Aorta (tissue), 5 donors: ENCODE results near the gene ARHGEF18. TPM values are rescaled to one million over a fixed set of nuclear protein-coding genes. Genes with fewer than 3 reads are reported as not detected.

ENCODE experiments used
- ATAC-seq: fragments of 200-7000 bp; cut with Tn5 transposase; one replicate; pipeline ENCODE4 v1.9.1; 2022; ENCODE audit warnings: moderate library complexity; ENCODE audit not compliant: low FRiP score
- DNase-seq, 2 donors: peaks; one replicate each; pipeline ENCODE4 v3.0.0-alpha.2; 2020
- H3K27ac ChIP-seq, 2 donors: one replicate each; pipeline ENCODE4 v1.5.1; 2013; ENCODE audit warnings: low read length in 2 of 2, mild to moderate bottlenecking in 2 of 2, moderate library complexity in 2 of 2, control low read depth in 1 of 2, inconsistent platforms in 1 of 2, low read depth in 1 of 2
- H3K27me3 ChIP-seq, 2 donors: one replicate each; pipeline ENCODE4 v1.6.1; 2013; ENCODE audit warnings: control low read depth in 1 of 2, low read length in 1 of 2, mild to moderate bottlenecking in 1 of 2, moderate library complexity in 1 of 2; ENCODE audit not compliant: insufficient read depth in 2 of 2, control insufficient read depth in 1 of 2
- H3K36me3 ChIP-seq, 2 donors: one replicate each; pipeline ENCODE4 v1.6.1; 2013; ENCODE audit warnings: control low read depth in 1 of 2, low read length in 1 of 2, mild to moderate bottlenecking in 1 of 2; ENCODE audit not compliant: insufficient read depth in 2 of 2, control insufficient read depth in 1 of 2
- H3K4me1 ChIP-seq, 2 donors: one replicate each; pipeline ENCODE4 v1.6.1; 2013; ENCODE audit warnings: low read length in 2 of 2, control low read depth in 1 of 2, mild to moderate bottlenecking in 1 of 2, moderate library complexity in 1 of 2; ENCODE audit not compliant: insufficient read depth in 2 of 2, control insufficient read depth in 1 of 2
- H3K4me3 ChIP-seq, 2 donors: one replicate each; pipeline ENCODE4 v1.5.1; 2013; ENCODE audit warnings: low read length in 2 of 2, control low read depth in 1 of 2, mild to moderate bottlenecking in 1 of 2
- H3K9me3 ChIP-seq: one replicate; pipeline ENCODE4 v1.6.1; 2013; ENCODE audit warnings: mild to moderate bottlenecking, low read length; ENCODE audit not compliant: control insufficient read depth
- WGBS, 2 donors: extraction: QIAGEN DNeasy Blood & Tissue Kit; methylation state at CpG; one replicate each; pipeline ENCODE4 v1.1.7; 2013; 5-methylcytosine and 5-hydroxymethylcytosine counted together
- intact Hi-C, 2 donors: fragments of 100-400 bp; cut with DNase I; formaldehyde crosslinking; loops; one replicate each; pipeline versions ENCODE4 v1.14.2 to v1.15.0; 2022
- polyA plus RNA-seq, 2 donors: library from polyadenylated mRNA; stranded (reverse); fragments of 200-250 nt; gene quantifications; one replicate each; pipeline ENCODE4 v1.2.3, GENCODE V29; 2013
- total RNA-seq, 2 donors: library from RNA; stranded (reverse); fragmentation: NEBNext Ultra II Directional; extraction: Animal tissue kit (Norgen Biotek cat#: 25700); gene quantifications; one replicate each; pipeline ENCODE4 v1.2.1, GENCODE V29; 2021
- donor health status: healthy with polysubstance abuse.
- donor health status: Bipolar disorder and iron deficiency.
- donor health status: DM: no; HTN: no; CAD: no.
- donor health status: DM: no; HTN: no; CAD: no.
- donor health status: DM: yes; HTN: yes; CAD: no.

ARHGEF18 gene
- total and polyA plus RNA-seq, 4 donors, result 8.3 to 23.1 (median 16.3) TPM

GRCh38 chr19:7370546-7370945, 21.8 kb downstream of the ARHGEF18 start:
- WGBS, 2 donors, result 86% methylated on average over 10 of the region's 10 CpGs
- intact Hi-C loops, result no loop called here
- DNase-seq (no peak), ATAC-seq (no peak)
- H3K36me3 ChIP-seq, result no peaks in the 10 kb centered on the region
- H3K4me1 ChIP-seq, result no peaks in the 10 kb centered on the region
- no peaks in the 10 kb centered on the region for H3K9me3 ChIP-seq
- no peak overlapping the region for H3K4me3 ChIP-seq
- no peak overlapping the region for H3K27ac ChIP-seq
- H3K27me3 ChIP-seq, result no peaks in the 10 kb centered on the region

GRCh38 chr19:7371001-7371400, 22.3 kb downstream of the ARHGEF18 start:
- 93 to 94% methylated on average over 3 of the region's 3 CpGs for WGBS, 2 donors
- Histone ChIP-seq H3K36me3 (no peaks in the 10 kb centered on the region), H3K4me1 (no peaks in the 10 kb centered on the region), H3K4me3 (no peak overlapping the region), H3K9me3 (no peaks in the 10 kb centered on the region), H3K27me3 (no peaks in the 10 kb centered on the region), H3K27ac (no peak overlapping the region)
- ATAC-seq, result no peak
- peak in 1 of 2 donors; percentile 22 for DNase-seq
- intact Hi-C loops, result no loop called here

DNA sequence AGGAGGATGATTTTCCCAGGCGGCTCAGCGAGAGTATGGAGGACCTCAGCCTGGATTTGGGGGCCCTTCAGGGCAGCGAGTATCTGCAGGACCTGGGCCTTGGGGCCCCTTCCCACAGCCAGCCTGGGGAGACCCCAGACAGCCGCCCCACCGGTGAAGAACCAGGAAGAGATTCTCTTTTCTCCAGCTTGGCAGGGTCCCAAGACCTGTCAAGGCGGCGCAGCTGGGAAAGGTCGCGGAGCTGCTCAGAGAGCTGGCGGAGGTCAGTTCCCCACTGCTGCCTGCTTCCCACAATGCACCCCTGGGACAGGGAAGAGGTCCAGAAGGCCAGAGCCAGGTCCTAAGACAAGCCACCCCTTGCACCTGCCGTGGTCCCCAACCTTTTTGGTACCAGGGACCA, 24.1 kb downstream of the ARHGEF18 start:
- Histone ChIP-seq H3K36me3 (no peaks in the 10 kb centered on the region), H3K4me3 (no peak overlapping the region), H3K4me1 (no peaks in the 10 kb centered on the region), H3K27ac (no peak overlapping the region), H3K9me3 (no peaks in the 10 kb centered on the region), H3K27me3 (no peaks in the 10 kb centered on the region)
- intact Hi-C loops, result no loop called here
- ATAC-seq, result no peak
- DNase-seq, result peak in 1 of 2 donors; percentile 57
- 90 to 92% methylated on average over 11 of the region's 11 CpGs for WGBS, 2 donors

DNA sequence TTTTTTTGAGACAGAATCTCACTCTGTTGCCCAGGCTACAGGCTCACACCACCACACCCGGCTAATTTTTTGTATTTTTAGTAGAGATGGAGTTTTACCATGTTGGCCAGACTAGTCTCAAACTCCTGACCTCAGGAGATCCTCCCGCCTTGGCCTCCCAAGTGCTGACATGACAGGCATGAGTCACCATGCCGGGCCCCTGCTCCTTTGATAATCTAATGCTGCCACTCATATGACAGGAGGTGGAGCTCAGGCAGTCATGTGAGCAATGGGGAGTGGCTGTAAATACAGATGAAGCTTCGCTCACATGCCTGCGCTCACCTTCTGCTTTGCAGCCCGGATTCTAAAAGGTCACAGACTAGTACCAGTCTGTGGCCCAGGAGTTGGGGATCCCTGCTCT, 25.1 kb downstream of the ARHGEF18 start:
- DNase-seq, result peak in 1 of 2 donors; percentile 44
- WGBS, 2 donors, result 86 to 90% methylated on average over 6 of the region's 6 CpGs

GRCh38 chr19:7376151-7376852, 27.6 kb downstream of the ARHGEF18 start:
- Histone ChIP-seq H3K27me3 (no peaks in the 10 kb centered on the region), H3K4me3 (no peak overlapping the region), H3K36me3 (no peaks in the 10 kb centered on the region), H3K9me3 (no peaks in the 10 kb centered on the region), H3K27ac (no peak overlapping the region), H3K4me1 (no peaks in the 10 kb centered on the region)
- DNase-seq (peak; percentile 31 to 32), ATAC-seq (no peak)
- intact Hi-C loops, result no loop called here
- WGBS, 2 donors, result 84 to 87% methylated on average over 6 of the region's 6 CpGs

More for the DNA sequence above, 25.1 kb downstream of the ARHGEF18 start:
- H3K36me3 ChIP-seq, result no peaks in the 10 kb centered on the region
- ATAC-seq, result no peak
- no peaks in the 10 kb centered on the region for H3K27me3 ChIP-seq
- no peaks in the 10 kb centered on the region for H3K4me1 ChIP-seq
- H3K27ac ChIP-seq, result no peak overlapping the region
- H3K9me3 ChIP-seq, result no peaks in the 10 kb centered on the region
- intact Hi-C loops, result no loop called here
- no peak overlapping the region for H3K4me3 ChIP-seq

DNA sequence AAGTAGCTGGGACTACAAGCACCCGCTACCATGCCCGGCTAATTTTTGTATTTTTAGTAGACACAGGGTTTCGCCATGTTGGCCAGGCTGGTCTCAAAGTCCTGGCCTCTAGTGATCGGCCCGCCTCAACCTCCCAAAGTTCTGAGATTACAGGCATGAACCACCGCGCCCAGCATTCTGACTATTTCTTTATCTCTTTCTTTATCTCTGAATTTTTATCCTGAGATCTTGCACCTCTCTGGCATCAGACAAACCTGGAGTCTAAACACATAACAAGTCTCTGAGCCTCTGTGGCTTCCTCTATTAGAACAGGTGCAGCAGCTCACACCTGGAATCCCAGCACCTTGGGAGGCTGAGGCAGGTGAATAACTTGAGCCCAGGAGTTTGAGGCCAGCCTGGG, 28.5 kb downstream of the ARHGEF18 start:
- Histone ChIP-seq H3K27ac (no peak overlapping the region), H3K27me3 (no peaks in the 10 kb centered on the region), H3K4me1 (no peaks in the 10 kb centered on the region), H3K9me3 (no peaks in the 10 kb centered on the region), H3K36me3 (no peaks in the 10 kb centered on the region), H3K4me3 (no peak overlapping the region)
- DNase-seq (peak; percentile 0 to 14), ATAC-seq (no peak)
- 96 to 97% methylated on average over 7 of the region's 7 CpGs for WGBS, 2 donors
- intact Hi-C loops, result no loop called here

GRCh38 chr19:7381073-7381390, 32.3 kb downstream of the ARHGEF18 start:
- Histone ChIP-seq H3K27me3 (no peaks in the 10 kb centered on the region), H3K9me3 (no peaks in the 10 kb centered on the region), H3K4me3 (no peak overlapping the region), H3K27ac (no peak overlapping the region), H3K4me1 (no peaks in the 10 kb centered on the region), H3K36me3 (no peaks in the 10 kb centered on the region)
- peak in 1 of 2 donors; percentile 11 for DNase-seq
- intact Hi-C loops, result no loop called here
- 84 to 88% methylated on average over 7 of the region's 7 CpGs for WGBS, 2 donors
- no peak for ATAC-seq

GRCh38 chr19:7382694-7383093, 34.0 kb downstream of the ARHGEF18 start:
- Histone ChIP-seq H3K4me3 (no peak overlapping the region), H3K9me3 (no peaks in the 10 kb centered on the region), H3K4me1 (no peaks in the 10 kb centered on the region), H3K27ac (no peak overlapping the region), H3K27me3 (no peaks in the 10 kb centered on the region), H3K36me3 (no peaks in the 10 kb centered on the region)
- whole genome bisulfite sequencing, 2 donors, result 56 to 65% methylated on average over 9 of the region's 9 CpGs
- intact Hi-C loops, result no loop called here
- peak; percentile 40 to 59 for DNase-seq
- ATAC-seq, result no peak

- Histone ChIP-seq H3K27ac (no peak overlapping the region), H3K27me3 (no peaks in the 10 kb centered on the region), H3K4me1 (no peaks in the 10 kb centered on the region), H3K4me3 (no peak overlapping the region), H3K9me3 (no peaks in the 10 kb centered on the region), H3K36me3 (no peaks in the 10 kb centered on the region)
- DNase-seq (no peak), ATAC-seq (no peak)
- intact Hi-C loops, result no loop called here
- 77 to 79% methylated on average over 7 of the region's 7 CpGs for WGBS, 2 donors
These were observed 34.5 kb downstream of the ARHGEF18 start for GRCh38 chr19:7383284-7383683.
